Stimulated activated CD8-positive, alpha-beta memory T cell treated with anti-CD3 and anti-CD28 coated beads, Interleukin-12 subunit alpha, Interleukin-12 subunit beta, amount 100 ng/mL, for 24 hours (primary cell): ENCODE data around the gene TERF2IP.

Source experiments
- DNase-seq: peaks from one replicate; pipeline ENCODE4 v3.0.0-alpha.2; 2020; ENCODE audit errors: extremely low read depth

The TERF2IP gene

GRCh38 chr16:75647492-75648264 lies at the start of gene TERF2IP, which contains the start of gene KARS1:
TSS of gene TERF2IP (plus strand) at chr16:75647773. CDS start at chr16:75647883, 110 bp downstream.
TSS of gene KARS1 (minus strand) at chr16:75647665. CDS start at chr16:75647639, 26 bp downstream.
- peak; percentile 88 for DNase-seq

- DNase-seq = no peak
These were observed 47.9 kb upstream of the TERF2IP start for GRCh38 chr16:75599452-75600277.

GRCh38 chr16:75603241-75603640 lies 44.3 kb upstream of the TERF2IP start:
- DNase-seq = no peak

GRCh38 chr16:75606507-75606906 lies 41.1 kb upstream of the TERF2IP start:
- no peak for DNase-seq

- no peak for DNase-seq
These were observed 33.3 kb upstream of the TERF2IP start for GRCh38 chr16:75614066-75614897.

GRCh38 chr16:75615619-75616018 lies 32.0 kb upstream of the TERF2IP start:
- no peak for DNase-seq

- DNase-seq = no peak
These were observed 31.0 kb upstream of the TERF2IP start for GRCh38 chr16:75616521-75617010.

- no peak for DNase-seq
These were observed 30.5 kb upstream of the TERF2IP start for GRCh38 chr16:75617121-75617520.

GRCh38 chr16:75618780-75619179 lies 28.8 kb upstream of the TERF2IP start:
- DNase-seq = no peak

- no peak for DNase-seq
These were observed 27.0 kb upstream of the TERF2IP start for GRCh38 chr16:75620326-75621169.

GRCh38 chr16:75621170-75621477 lies 26.4 kb upstream of the TERF2IP start:
- no peak for DNase-seq

- peak; percentile 97 for DNase-seq
These were observed 24.6 kb upstream of the TERF2IP start, which contains the start of gene ADAT1 for GRCh38 chr16:75622761-75623605. TSS of gene ADAT1 (minus strand) at chr16:75623281. CDS start at chr16:75620799, 2,482 bp downstream.

- DNase-seq = no peak
These were observed 22.6 kb upstream of the TERF2IP start for GRCh38 chr16:75624921-75625334.

GRCh38 chr16:75626806-75627205 lies 20.8 kb upstream of the TERF2IP start:
- DNase-seq = no peak

GRCh38 chr16:75627851-75628250 lies 19.7 kb upstream of the TERF2IP start:
- DNase-seq = no peak

GRCh38 chr16:75628351-75628750 lies 19.2 kb upstream of the TERF2IP start:
- no peak for DNase-seq

GRCh38 chr16:75629132-75629531 lies 18.4 kb upstream of the TERF2IP start:
- no peak for DNase-seq

- DNase-seq = no peak
These were observed 17.5 kb upstream of the TERF2IP start for GRCh38 chr16:75630052-75630451.

GRCh38 chr16:75632857-75633256 lies 14.7 kb upstream of the TERF2IP start:
- DNase-seq = no peak

GRCh38 chr16:75635036-75635435 lies 12.5 kb upstream of the TERF2IP start:
- DNase-seq = no peak
